GM12878 (cell line): ENCODE measurements around the gene C1RL. TPM values are rescaled to one million over a fixed set of nuclear protein-coding genes. Genes with fewer than 3 reads are reported as not detected.

Experiments
- ATAC-seq: fragments of 200-7000 bp; cut with Tn5 transposase; 3 replicates; pipeline ENCODE4 v1.9.1; 2020; ENCODE audit warnings: mild to moderate bottlenecking, moderate library complexity
- BruUV-seq: library from RNA; stranded (reverse); fragments of 400-500 nt; replicated peaks from 2 replicates; lab custom pipeline; 2021; lab: Mats Ljungman, UMichigan
- CTCF ChIA-PET: fragments of 300-600 bp; sonication (Branson Sonifier 250); formaldehyde crosslinking; extraction: SDS; loops from one replicate; lab custom pipeline; 2021; ENCODE audit warnings: inconsistent platforms; lab: Yijun Ruan, JAX
- POLR2A ChIA-PET: fragments of 350-600 bp; formaldehyde crosslinking; extraction: SDS; loops from one replicate; lab custom pipeline; 2021; ENCODE audit warnings: inconsistent platforms; lab: Charles Lee
- RAD21 ChIA-PET: fragments of 300-600 bp; sonication (Branson Sonifier 250); formaldehyde crosslinking; loops from one replicate; lab custom pipeline; 2023; ENCODE audit warnings: antibody characterized with exemption; ENCODE audit not compliant: unreplicated experiment; lab: Charles Lee
- SMC1A ChIA-PET: fragments of 300-600 bp; sonication (Branson Sonifier 250); formaldehyde crosslinking; loops from one replicate; lab custom pipeline; 2023; ENCODE audit not compliant: unreplicated experiment, uncharacterized antibody; lab: Charles Lee
- DNase-seq: peaks from one replicate; pipeline ENCODE4 v3.0.0-alpha.2; 2011; ENCODE audit warnings: low read depth, low spot score
- FAIRE-seq: peaks from 3 replicates; lab custom pipeline; 2011; peaks lifted over from hg19 to GRCh38; lab: Jason Lieb, UNC
- H2AFZ ChIP-seq: 2 replicates; pipeline ENCODE4 v1.6.0; 2011; ENCODE audit warnings: low read depth, low read length, control low read depth; ENCODE audit not compliant: control insufficient read depth
- H3K27ac ChIP-seq: 2 replicates; pipeline ENCODE4 v1.5.1; 2011; ENCODE audit warnings: control low read depth; ENCODE audit not compliant: control insufficient read depth, insufficient read depth
- H3K27me3 ChIP-seq, 2 experiments: replicated peaks in 1 of 2; 2 replicates each; pipeline versions ENCODE4 v1.6.0 to v1.6.1; 2011; ENCODE audit warnings: low read length in 1 of 2; ENCODE audit not compliant: control insufficient read depth in 2 of 2, insufficient read depth in 2 of 2
- H3K36me3 ChIP-seq, 2 experiments: 2 replicates each; pipeline ENCODE4 v1.5.1; 2011; ENCODE audit warnings: low read length in 1 of 2; ENCODE audit not compliant: control insufficient read depth in 2 of 2, insufficient read depth in 2 of 2
- H3K4me1 ChIP-seq: 2 replicates; pipeline ENCODE4 v1.6.1; 2011; ENCODE audit warnings: mild to moderate bottlenecking, low read length, moderate library complexity, mixed read lengths; ENCODE audit not compliant: control insufficient read depth, insufficient read depth
- H3K4me2 ChIP-seq: 2 replicates; pipeline ENCODE4 v1.6.0; 2011; ENCODE audit warnings: control low read depth; ENCODE audit not compliant: control insufficient read depth, insufficient read depth
- H3K4me3 ChIP-seq: fragments of 200-600 bp; sonication (generic); 2 replicates; pipeline ENCODE4 v1.5.1; 2016
- H3K79me2 ChIP-seq: 2 replicates; pipeline ENCODE4 v1.6.0; 2011; ENCODE audit warnings: low read length; ENCODE audit not compliant: control insufficient read depth, insufficient read depth
- H3K9ac ChIP-seq: 2 replicates; pipeline ENCODE4 v1.8.0; 2011; ENCODE audit warnings: low read length, control low read depth, mixed read lengths; ENCODE audit not compliant: control insufficient read depth, insufficient read depth
- H3K9me3 ChIP-seq: replicated peaks from 3 replicates; pipeline ENCODE4 v1.5.1; 2011; ENCODE audit warnings: mild to moderate bottlenecking, low read length; ENCODE audit not compliant: control insufficient read depth, insufficient read depth
- H4K20me1 ChIP-seq: 2 replicates; pipeline ENCODE4 v1.6.0; 2011; ENCODE audit not compliant: control insufficient read depth, insufficient read depth
- ATF3 ChIP-seq: IDR thresholded peaks from 2 replicates; pipeline ENCODE4 v1.6.1; 2011; ENCODE audit warnings: low read depth, mild to moderate bottlenecking, low read length, moderate library complexity, borderline replicate concordance; ENCODE audit errors: extremely low read depth
- CUX1 ChIP-seq: IDR thresholded peaks from 2 replicates; pipeline ENCODE4 v1.6.1; 2012; ENCODE audit warnings: improper control_type of control experiment, low read depth, low read length; ENCODE audit not compliant: insufficient replicate concordance
- EED ChIP-seq: sonication (generic); IDR thresholded peaks from 2 replicates; pipeline ENCODE4 v1.6.1; 2016; ENCODE audit warnings: antibody characterized with exemption, low read depth
- NBN ChIP-seq: fragments of 450-650 bp; IDR thresholded peaks from 2 replicates; pipeline ENCODE4 v1.6.1; 2016
- NFIC ChIP-seq: IDR thresholded peaks from 2 replicates; pipeline ENCODE4 v1.6.1; 2012; ENCODE audit warnings: low read depth, mild to moderate bottlenecking, inconsistent platforms, low read length, moderate library complexity
- PAX8 ChIP-seq: fragments of 450-650 bp; IDR thresholded peaks from 2 replicates; pipeline ENCODE4 v1.6.1; 2017; ENCODE audit warnings: mild to moderate bottlenecking, moderate library complexity
- RBBP5 ChIP-seq: fragments of 200-600 bp; sonication (generic); conservative IDR thresholded peaks from 2 replicates; pipeline ENCODE4 v1.6.1; 2016
- SKIL ChIP-seq: fragments of 450-650 bp; IDR thresholded peaks from 2 replicates; pipeline ENCODE4 v1.6.1; 2017; ENCODE audit warnings: mild to moderate bottlenecking, low read depth, inconsistent platforms; ENCODE audit not compliant: poor library complexity, severe bottlenecking
- SRF ChIP-seq, 2 experiments: IDR thresholded peaks; 2 replicates each; pipeline ENCODE4 v1.6.1; 2011; ENCODE audit warnings: low read depth in 2 of 2, low read length in 2 of 2, mild to moderate bottlenecking in 1 of 2, moderate library complexity in 1 of 2
- USF2 ChIP-seq: IDR thresholded peaks from 2 replicates; pipeline ENCODE4 v1.6.1; 2011; ENCODE audit warnings: low read depth, low read length, improper control_type of control experiment, borderline replicate concordance
- YBX1 ChIP-seq: fragments of 450-650 bp; IDR thresholded peaks from 2 replicates; pipeline ENCODE4 v1.6.1; 2016; ENCODE audit warnings: antibody characterized with exemption
- YY1 ChIP-seq: IDR thresholded peaks from 2 replicates; pipeline ENCODE4 v1.6.1; 2011; ENCODE audit warnings: low read depth, mild to moderate bottlenecking, low read length
- ZBTB33 ChIP-seq: fragments of 450-650 bp; IDR thresholded peaks from 2 replicates; pipeline ENCODE4 v1.6.1; 2017; ENCODE audit warnings: mild to moderate bottlenecking
- ZNF24 ChIP-seq: fragments of 450-650 bp; IDR thresholded peaks from 2 replicates; pipeline ENCODE4 v1.6.1; 2017; ENCODE audit warnings: antibody characterized with exemption, mild to moderate bottlenecking
- WGBS: methylation state at CpG from one replicate; pipeline ENCODE4 v1.1.6; 2016; ENCODE audit warnings: low lambda C conversion rate; ENCODE audit not compliant: insufficient replicate concordance, insufficient coverage; ENCODE audit errors: missing lambda C conversion rate; 5-methylcytosine and 5-hydroxymethylcytosine counted together
- in situ Hi-C: fragments of 300-500 bp; cut with MboI; formaldehyde crosslinking; loops from 9 replicates; pipeline ENCODE4 v1.14.3; 2018; ENCODE audit warnings: mixed read lengths
- intact Hi-C: fragments of 100-400 bp; cut with micrococcal nuclease; formaldehyde crosslinking; loops from one replicate; pipeline ENCODE4 v1.14.2; 2022; ENCODE audit not compliant: unreplicated experiment
- polyA plus RNA-seq, 11 experiments: library from polyadenylated mRNA; depleted of rRNA in 4 of 11; unstranded in 6 of 11; stranded (reverse) in 5 of 11; fragments of >200 nt; fragmentation: Nextera tagmentation in 4 of 11; fragmentation: Illumina TruSeq in 1 of 11; extraction: Ambion mirVana in 4 of 11; extraction: Trizol in 1 of 11; gene quantifications; 1 replicate in 1 of 11; 2 replicates in 10 of 11; pipeline versions ENCODE4 v1.2.1 to v1.2.3, GENCODE V29; 2011 to 2016; ENCODE audit warnings: inconsistent platforms in 2 of 11, missing spikeins in 2 of 11, low read depth in 1 of 11
- total RNA-seq, 4 experiments: library from RNA; depleted of rRNA in 3 of 4; stranded (reverse); fragments of >200 nt in 3 of 4; fragmentation: Illumina TruSeq in 1 of 4; extraction: Trizol in 1 of 4; gene quantifications; 2 replicates each; pipeline versions ENCODE4 v1.2.1 to v1.2.3, GENCODE V29; 2013 to 2021

Gene C1RL
- total and polyA plus RNA-seq, 10 of the 15 experiments (the other 5 are each of a cell fraction or from before 2014, with no cell fraction given) = 1.3 to 12.8 (median 8.1) TPM

GRCh38 chr12:7150841-7151240 lies 41.8 kb upstream of the C1RL start:
- no peaks in the 10 kb centered on the region for H3K79me2 ChIP-seq
- ChIA-PET POLR2A (no interaction called here), SMC1A (no interaction called here), CTCF (no interaction called here), RAD21 (no interaction called here)
- no peak overlapping the region for H3K4me3 ChIP-seq
- in situ Hi-C loops (no loop called here), intact Hi-C loops (no loop called here)
- no peak overlapping the region for H3K27ac ChIP-seq
- no peak overlapping the region for H3K9ac ChIP-seq
- no peak overlapping the region for H3K4me2 ChIP-seq
- no peaks in the 10 kb centered on the region for H3K27me3 ChIP-seq
- no peak for ATAC-seq
- H2AFZ ChIP-seq = no peak overlapping the region
- FAIRE-seq = no peak
- no peaks in the 10 kb centered on the region for H3K9me3 ChIP-seq
- no TSS peak for BruUV-seq
- DNase-seq = no peak
- peaks cover 11 to 21% of the 10 kb centered on the region in 2 experiments for H3K36me3 ChIP-seq
- WGBS = 90% methylated on average over 6 of the region's 6 CpGs
- no peaks in the 10 kb centered on the region; the same call in 1 of the 2 replicates for H4K20me1 ChIP-seq
- H3K4me1 ChIP-seq = no peaks in the 10 kb centered on the region
- TF ChIP-seq SKIL = no peak
- no peak for TF ChIP-seq PAX8
- no peak for TF ChIP-seq ATF3
- no peak for TF ChIP-seq EED
- TF ChIP-seq ZNF24 = no peak
- TF ChIP-seq CUX1 = no peak
- TF ChIP-seq NBN = no peak
- no peak for TF ChIP-seq RBBP5
- TF ChIP-seq ZBTB33 = no peak
- TF ChIP-seq YBX1 = no peak
- TF ChIP-seq NFIC = no peak
- no peak for TF ChIP-seq USF2
- no peak for TF ChIP-seq YY1
- no peak for TF ChIP-seq SRF (IDR thresholded peaks at IDR 0.05; ENCODE audit: low read depth in 2 of 2, low read length in 2 of 2)
